ENCODE results near the gene CD300E.

CD300E gene

GRCh38 chr17:74567397-74567796, 56.1 kb downstream of the CD300E start, which contains the start of gene CD300H:
Gene CD300H, minus strand, starts transcription at chr17:74567509.
- DNase-seq (ENCODE audit: low spot score) (no peak), FAIRE-seq (no peak)

- FAIRE-seq (no peak), DNase-seq (ENCODE audit: low spot score) (peak; percentile 55)
These were observed 57.3 kb downstream of the CD300E start for GRCh38 chr17:74566132-74566753.

- DNase-seq (ENCODE audit: low spot score) (no peak), FAIRE-seq (no peak)
These were observed 58.4 kb downstream of the CD300E start for GRCh38 chr17:74565126-74565525.

GRCh38 chr17:74563358-74563757, 60.2 kb downstream of the CD300E start:
- DNase-seq (ENCODE audit: low spot score) (no peak), FAIRE-seq (peak; percentile 89)

- FAIRE-seq = no peak
- DNase-seq (ENCODE audit: low spot score) = no peak
These were observed 62.0 kb downstream of the CD300E start for GRCh38 chr17:74561586-74561985.

Measured in urothelium cell line (cell line).